ENCODE results near the gene HPX. TPM values are rescaled to one million over a fixed set of nuclear protein-coding genes. Genes with fewer than 3 reads are reported as not detected.

The HPX gene
- total RNA-seq, 1 donor = not detected

DNA sequence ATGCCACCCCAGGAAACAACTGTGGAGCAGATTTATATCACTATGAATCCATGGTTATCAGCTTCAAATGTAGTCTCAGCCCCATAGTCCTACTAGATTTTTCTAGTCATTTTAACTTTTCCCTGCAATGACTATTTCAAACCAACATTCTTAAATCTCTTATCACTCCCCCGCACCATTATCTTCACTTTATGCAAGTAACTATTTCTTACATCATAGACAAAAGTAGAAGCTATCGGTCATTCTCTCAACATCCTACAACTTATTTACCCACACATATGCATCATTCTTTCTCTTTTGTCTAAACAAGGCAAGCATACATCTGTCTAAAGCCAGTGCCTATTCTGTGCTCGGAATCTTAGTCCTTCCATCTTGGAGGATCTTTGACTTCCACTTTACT, 44.9 kb upstream of the HPX start:
- H3K4me3 ChIP-seq (ENCODE audit: low read depth, low read length) = no peak overlapping the region
- TF ChIP-seq, protein P1, sequence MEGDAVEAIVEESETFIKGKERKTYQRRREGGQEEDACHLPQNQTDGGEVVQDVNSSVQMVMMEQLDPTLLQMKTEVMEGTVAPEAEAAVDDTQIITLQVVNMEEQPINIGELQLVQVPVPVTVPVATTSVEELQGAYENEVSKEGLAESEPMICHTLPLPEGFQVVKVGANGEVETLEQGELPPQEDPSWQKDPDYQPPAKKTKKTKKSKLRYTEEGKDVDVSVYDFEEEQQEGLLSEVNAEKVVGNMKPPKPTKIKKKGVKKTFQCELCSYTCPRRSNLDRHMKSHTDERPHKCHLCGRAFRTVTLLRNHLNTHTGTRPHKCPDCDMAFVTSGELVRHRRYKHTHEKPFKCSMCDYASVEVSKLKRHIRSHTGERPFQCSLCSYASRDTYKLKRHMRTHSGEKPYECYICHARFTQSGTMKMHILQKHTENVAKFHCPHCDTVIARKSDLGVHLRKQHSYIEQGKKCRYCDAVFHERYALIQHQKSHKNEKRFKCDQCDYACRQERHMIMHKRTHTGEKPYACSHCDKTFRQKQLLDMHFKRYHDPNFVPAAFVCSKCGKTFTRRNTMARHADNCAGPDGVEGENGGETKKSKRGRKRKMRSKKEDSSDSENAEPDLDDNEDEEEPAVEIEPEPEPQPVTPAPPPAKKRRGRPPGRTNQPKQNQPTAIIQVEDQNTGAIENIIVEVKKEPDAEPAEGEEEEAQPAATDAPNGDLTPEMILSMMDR (IDR thresholded peaks at IDR 0.05; ENCODE audit: insufficient read depth, low read depth, low read length) = no peak
- DNase-seq (ENCODE audit: low read depth) = no peak

DNA sequence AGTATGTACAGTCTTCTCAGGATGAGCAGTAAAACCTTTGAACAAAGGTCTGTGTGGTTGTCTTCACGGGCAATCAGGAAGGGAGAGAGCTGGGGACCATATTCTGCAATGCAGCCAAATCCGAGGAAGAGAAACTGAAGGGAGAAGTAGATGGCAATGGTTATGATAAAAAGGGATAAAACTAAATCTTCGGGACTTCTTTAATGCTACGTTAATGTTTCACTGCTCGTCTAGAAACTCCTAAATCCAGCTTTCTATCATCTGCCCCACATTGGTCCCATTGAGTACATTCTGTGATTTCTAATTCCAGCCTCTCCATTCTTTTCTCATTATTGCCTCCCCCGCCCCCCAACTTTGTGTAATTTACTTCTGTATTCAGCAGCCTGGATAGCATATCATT, 42.2 kb upstream of the HPX start:
- TF ChIP-seq, protein P1 (IDR thresholded peaks at IDR 0.05; ENCODE audit: insufficient read depth, low read depth, low read length) = no peak
- DNase-seq (ENCODE audit: low read depth) = no peak
- no peak overlapping the region for H3K4me3 ChIP-seq (ENCODE audit: low read depth, low read length)

DNA sequence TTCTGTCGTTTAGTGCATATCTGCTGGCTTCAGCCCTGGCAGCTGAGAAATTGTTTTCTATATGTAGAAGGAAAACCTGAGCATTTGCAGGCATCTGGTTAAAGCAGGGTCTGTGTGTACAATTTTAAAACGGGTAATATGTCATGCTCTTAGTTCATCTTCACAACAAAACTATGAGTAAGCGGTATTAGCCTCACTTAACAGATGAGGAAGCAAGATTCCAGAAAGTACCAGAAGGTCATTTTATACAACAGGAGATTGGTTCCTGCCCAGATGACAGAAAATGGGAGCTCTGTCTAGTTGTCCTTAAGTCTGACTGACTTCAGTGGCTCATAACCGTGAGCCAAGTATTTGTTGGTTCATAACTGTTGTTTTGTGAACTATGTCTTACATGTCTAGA, 41.7 kb upstream of the HPX start:
- TF ChIP-seq, protein P1 (IDR thresholded peaks at IDR 0.05; ENCODE audit: insufficient read depth, low read depth, low read length) = no peak
- DNase-seq (ENCODE audit: low read depth) = no peak
- H3K4me3 ChIP-seq (ENCODE audit: low read depth, low read length) = peak overlapping the region; percentile 97

DNA sequence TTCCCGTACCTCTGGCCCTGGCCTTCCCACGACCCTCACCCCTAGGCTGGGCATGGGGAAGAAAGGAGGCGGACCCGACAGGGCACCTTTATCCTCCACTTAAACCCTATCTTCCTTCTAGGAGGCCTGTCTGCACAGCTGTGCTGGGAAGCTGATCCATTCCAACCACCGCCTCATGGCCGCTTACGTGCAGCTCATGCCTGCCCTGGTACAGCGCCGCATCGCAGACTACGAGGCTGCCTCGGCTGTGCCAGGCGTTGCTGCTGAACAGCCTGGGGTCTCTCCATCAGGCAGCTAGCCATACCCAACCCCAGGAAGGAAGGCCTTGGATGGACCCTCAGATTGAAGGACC, 41.1 kb upstream of the HPX start:
- H3K4me3 ChIP-seq (ENCODE audit: low read depth, low read length) = peak overlapping the region; percentile 97
- TF ChIP-seq, protein P1 (IDR thresholded peaks at IDR 0.05; ENCODE audit: insufficient read depth, low read depth, low read length) = no peak
- DNase-seq (ENCODE audit: low read depth) = peak; percentile 37

DNA sequence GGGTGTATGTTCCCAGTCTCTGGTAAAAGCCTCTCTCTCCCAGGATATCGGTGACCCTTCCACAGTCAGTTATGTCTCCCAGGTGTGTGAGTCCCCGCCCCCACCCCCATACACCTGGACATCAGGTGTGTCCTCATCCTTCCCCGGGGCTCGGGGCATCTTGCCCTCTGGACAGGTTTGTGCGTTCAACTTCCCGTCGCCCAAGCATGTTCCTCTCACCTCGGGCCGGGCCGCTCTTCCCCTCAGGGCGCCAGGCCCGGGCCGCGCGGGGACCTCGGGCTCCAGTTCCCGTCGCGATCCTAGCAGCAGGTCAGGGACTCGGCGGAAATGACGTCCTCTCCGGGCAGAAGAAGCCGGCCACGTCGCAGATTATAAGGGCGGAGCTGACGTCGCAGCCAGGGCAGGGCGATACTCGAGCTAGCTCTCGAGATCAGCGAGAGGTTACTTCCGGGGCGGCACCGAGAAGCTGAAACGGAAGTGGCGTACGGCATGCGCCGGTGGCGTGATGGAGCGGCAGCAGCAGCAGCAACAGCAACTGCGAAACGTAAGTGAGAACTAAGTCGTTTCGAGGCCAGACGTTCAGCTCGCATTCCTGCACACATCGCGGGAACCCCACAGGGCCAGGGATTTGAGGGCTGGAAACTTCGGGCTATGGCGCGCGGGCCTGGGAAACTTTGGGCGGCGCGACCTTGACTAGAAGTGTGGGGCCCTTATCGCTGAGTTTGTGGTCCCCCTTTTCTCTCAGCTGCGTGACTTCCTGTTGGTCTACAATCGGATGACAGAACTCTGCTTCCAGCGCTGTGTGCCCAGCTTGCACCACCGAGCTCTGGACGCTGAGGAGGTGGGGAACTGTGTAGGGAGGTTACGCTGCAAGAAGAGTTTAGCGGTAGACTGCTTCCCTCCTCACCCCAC, 40.5 kb upstream of the HPX start, which contains the start of the genes ARFIP2 and TIMM10B:
Gene ARFIP2, minus strand, starts transcription at position 320 of the 912 bp plus-strand sequence. CDS start 910 bp downstream, outside the sequence.
Gene TIMM10B, plus strand, starts transcription at position 490 of the 912 bp plus-strand sequence. Its CDS starts 16 bp downstream, at position 506.
- H3K4me3 ChIP-seq (ENCODE audit: low read depth, low read length) = peak within 1 kb of the TSS; percentile 97
- peak; percentile 99 for DNase-seq (ENCODE audit: low read depth)
- TF ChIP-seq, protein P1 (IDR thresholded peaks at IDR 0.05; ENCODE audit: insufficient read depth, low read depth, low read length) = no peak

DNA sequence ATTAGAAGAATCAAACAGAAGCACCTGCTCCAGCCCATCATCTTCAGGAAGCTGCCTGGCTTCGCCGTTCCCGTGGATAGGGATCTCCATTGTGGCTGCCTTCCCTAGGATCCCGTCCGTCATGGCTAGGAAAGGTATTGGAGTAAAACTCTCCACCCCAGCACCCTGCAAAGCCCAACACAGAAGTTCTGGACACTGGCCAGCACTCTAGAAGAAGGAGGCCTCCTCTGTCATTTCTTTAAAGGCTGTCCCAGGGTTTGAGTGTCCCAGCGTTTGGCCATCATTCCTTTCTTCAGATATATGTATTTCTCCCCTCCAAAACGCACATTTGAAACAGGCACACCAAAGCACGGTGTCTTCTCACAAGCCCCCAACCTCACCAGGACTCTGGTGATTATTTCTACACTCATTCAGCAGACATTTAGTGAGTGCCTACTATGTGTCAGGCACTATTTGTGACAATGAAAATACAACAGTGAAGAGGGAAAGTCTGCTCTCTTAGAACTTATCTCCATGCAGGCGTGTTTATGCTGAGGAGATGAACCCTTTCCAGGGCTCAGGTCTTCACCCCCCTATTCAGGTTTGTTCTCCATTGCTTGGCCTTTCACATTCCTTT, 39.6 kb upstream of the HPX start:
- H3K4me3 ChIP-seq (ENCODE audit: low read depth, low read length) = peak overlapping the region; percentile 97
- TF ChIP-seq, protein P1 (IDR thresholded peaks at IDR 0.05; ENCODE audit: insufficient read depth, low read depth, low read length) = no peak
- peak; percentile 28 for DNase-seq (ENCODE audit: low read depth)
